COLO668 (cell line): ENCODE measurements around the gene KCNK1.
"Not testable (repeated sequence)": the region's sequence is repeated elsewhere in the genome, so short reads cannot be mapped to it uniquely, and the experiment has no call there.

Experiments used
- DNase-seq: peaks from one replicate; lab custom pipeline; 2025; ENCODE audit not compliant: unreplicated experiment; lab: John Stamatoyannopoulos, UW

Gene KCNK1

DNA sequence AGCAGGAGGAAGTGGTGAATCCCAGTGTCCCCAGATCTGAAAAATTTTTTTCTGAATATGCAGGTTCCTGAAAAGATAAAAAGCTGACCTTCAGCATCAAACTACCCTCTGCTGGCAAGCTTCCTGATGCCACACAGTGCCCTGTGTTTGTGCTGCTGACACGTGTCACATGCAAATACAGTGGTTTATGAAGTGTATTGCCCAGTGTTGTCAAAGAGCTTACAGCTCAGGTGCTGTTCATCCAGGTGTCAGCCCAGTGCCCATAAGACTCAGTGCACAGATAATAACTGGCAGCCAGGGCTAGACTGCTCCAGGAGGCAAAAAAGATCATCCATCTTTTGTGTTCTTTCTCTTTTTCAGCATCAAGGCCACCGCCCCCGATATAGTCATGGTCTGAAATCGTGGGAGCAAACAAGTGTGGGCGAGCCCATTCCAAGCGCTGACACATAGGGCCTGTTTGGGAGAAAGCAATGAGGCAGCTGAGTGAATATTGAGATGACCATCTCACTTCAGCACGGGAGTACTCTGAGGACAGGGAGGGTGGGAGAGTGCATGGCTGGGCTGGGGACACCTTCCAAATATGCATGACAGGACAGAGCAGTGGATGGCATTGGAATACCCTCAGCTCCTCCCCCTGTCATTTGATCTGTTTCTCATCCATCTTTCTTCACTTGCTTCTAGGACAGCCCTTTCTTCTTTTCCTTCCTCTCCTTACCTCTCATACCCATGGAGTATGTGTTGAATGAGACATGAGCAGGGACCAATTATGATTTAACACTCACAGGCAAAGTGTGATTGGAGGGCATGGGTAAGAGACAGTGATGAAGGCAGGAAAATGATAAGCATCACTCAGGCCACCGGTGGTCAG is 6.4 kb upstream of the KCNK1 start:
- peak; percentile 39 for DNase-seq

- DNase-seq, result no peak
These were observed 4.9 kb upstream of the KCNK1 start for GRCh38 chr1:233608988-233609387.

GRCh38 chr1:233609926-233610325 is 4.0 kb upstream of the KCNK1 start:
- DNase-seq, result no peak

- DNase-seq, result no peak
These were observed 3.3 kb upstream of the KCNK1 start for GRCh38 chr1:233610628-233611027.

GRCh38 chr1:233611363-233611762 is 2.5 kb upstream of the KCNK1 start:
- DNase-seq, result not testable (repeated sequence)

DNA sequence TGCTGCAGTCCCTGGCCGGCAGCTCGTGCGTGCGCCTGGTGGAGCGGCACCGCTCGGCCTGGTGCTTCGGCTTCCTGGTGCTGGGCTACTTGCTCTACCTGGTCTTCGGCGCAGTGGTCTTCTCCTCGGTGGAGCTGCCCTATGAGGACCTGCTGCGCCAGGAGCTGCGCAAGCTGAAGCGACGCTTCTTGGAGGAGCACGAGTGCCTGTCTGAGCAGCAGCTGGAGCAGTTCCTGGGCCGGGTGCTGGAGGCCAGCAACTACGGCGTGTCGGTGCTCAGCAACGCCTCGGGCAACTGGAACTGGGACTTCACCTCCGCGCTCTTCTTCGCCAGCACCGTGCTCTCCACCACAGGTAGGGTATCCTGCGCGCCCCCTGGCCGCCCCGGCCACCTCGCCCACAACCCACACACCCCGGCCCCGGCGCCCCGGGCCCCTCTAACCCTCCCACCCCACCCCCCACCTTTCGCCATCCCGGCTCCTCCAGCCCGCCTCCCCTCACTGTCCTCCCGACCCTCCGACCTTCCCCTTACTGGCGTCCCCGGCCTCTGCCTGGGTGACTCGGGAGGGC is 352 bp downstream of the KCNK1 start:
- DNase-seq, result peak; percentile 78

DNA sequence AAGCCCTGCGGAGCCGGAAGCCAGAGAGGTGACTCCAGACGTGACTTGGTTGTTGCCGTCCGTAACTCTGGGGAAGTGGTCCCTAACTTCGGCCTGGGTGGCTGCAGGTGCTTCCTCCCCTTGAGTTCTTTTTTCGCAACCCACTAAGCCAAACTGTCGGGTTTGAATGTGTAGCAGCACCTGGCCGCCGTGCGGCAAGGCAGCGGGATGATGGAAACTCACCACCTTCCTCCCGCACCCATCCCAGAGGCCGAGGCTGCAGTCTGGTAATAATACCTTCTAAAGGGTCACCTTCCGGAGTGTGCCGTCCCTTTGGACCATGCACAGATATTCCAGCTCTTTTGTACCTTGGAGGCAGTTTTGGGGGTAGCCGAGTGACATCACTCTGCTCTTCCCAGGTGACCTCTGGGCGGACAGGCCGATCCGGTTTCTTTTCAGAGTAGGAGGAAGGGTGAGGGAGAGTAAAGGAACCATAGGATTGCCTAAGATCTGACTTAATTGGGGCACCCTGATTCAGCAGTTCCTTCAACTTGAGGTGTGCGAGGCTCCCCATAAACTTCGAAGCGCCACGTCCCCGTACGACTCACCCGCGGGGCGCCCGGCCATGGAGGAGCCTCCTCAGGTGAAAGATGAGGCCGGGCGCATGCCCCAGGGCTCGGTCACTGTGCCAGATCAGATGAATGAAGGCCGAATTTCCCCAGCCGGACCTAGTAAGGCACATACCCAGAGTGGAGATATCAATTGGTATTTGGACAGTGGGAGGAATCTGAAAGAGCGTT is 1.0 kb downstream of the KCNK1 start:
- peak; percentile 57 for DNase-seq

GRCh38 chr1:233615571-233615970 is 1.7 kb downstream of the KCNK1 start:
- no peak for DNase-seq

- no peak for DNase-seq
These were observed 3.1 kb downstream of the KCNK1 start for GRCh38 chr1:233617025-233617424.

DNA sequence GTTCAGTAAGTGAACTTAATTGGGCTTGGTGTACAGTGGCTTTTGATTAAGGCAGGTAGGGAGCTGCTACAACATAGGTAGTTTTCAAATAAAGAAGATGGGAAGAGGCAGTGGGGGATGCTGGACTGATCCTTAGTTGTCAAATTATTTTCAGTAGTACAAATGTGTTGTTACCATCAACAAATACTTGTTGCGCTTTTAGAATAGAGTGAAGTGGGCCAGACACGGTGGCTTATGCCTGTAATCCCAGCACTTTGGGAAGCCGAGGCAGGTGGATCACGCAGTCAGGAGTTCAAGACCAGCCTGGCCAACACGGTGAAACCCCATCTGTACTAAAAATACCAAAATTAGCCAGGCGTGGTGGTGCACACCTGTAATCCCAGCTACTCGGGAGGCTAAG is 5.5 kb downstream of the KCNK1 start:
- not testable (repeated sequence) for DNase-seq

- DNase-seq, result no peak
These were observed 6.2 kb downstream of the KCNK1 start for GRCh38 chr1:233620065-233620464.

DNA sequence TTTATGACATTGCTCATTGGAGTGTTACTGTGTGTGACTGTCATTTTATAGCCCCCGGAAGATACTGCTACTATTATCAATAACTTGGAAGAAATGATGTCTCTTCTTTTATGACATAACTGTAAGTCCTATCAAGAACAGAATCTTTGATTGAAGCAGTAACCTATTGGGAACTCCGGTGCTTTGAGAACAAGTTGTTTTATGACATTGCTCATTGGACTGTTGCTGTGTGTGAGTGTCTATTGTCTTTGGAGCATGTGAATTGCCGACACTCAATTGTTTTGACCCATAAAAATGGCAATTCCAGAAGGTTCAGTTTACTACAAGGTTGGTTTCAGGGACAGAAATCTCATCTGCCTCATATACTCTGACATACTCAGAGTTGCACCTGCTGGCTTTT is 8.0 kb downstream of the KCNK1 start:
- DNase-seq, result no peak

GRCh38 chr1:233624289-233624688 is 10.4 kb downstream of the KCNK1 start:
- no peak for DNase-seq

DNA sequence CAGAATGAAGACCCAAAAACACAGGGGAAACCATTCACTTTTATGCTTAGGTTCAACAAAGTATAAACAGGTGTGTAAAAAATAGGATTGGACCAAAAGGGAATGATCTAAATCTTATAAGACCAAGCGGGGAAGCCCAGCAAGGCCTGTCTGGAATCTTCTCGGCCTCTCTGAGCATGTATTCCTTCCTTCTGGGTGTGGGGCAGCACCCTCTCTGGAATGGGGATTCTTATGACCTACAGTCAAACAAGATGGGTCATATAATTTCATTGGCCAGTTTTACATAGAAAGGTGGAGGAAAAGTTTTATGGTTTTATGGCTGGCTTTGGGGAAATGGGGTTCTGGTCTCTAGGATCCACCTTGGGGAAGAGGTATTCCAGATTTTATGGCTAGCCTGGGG is 11.2 kb downstream of the KCNK1 start:
- DNase-seq, result no peak

GRCh38 chr1:233625510-233625981 is 11.6 kb downstream of the KCNK1 start:
- no peak for DNase-seq

GRCh38 chr1:233627376-233627775 is 13.5 kb downstream of the KCNK1 start:
- DNase-seq, result no peak

DNA sequence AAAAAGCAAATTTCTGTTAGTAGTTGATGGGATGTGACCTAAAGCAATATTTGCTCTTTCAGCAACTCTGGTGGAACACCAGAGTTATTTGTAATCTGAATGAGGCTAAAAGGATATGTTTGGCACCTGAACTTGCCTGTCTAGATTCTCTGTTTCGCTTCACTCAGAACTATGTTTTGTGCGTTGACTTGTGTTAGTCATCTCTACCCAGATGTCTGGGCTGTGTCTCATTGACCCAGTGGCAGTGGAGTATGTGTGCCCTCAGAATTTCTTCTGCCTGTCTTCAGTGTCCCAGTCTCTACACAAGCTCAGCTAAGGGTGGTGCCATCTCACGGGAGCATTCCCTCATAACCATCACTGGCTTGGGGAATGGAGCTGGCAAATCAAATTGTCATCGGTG is 13.9 kb downstream of the KCNK1 start:
- no peak for DNase-seq

GRCh38 chr1:233629305-233629935 is 15.5 kb downstream of the KCNK1 start:
- no peak for DNase-seq

DNA sequence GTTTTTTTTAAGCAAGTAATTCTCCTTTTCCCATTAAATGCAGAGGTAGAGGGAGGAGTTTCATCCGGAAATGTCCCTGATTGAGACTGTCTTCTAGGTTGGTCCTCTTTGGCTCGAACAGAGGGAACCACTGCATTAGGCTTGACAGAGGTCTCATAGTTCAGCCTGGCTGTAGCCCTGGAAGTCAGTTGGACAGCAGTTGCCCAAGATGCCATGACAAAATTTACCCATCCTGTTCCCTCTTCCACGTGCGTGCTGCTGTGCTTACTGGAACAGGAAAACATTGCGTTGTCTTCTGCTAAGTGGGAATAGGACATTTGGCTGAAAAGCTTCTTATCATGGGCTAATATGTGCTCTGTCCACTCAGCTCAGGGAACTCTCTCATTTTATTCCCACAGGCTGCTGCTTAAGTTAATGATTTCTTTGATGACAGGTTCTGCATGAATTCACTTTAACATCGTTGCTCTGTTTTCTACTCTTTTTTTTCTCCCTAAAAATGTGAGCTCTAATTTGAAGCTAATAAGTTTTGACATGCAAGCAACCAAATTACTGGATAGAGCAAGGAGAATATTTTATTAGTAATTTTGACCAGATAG is 18.0 kb downstream of the KCNK1 start:
- no peak for DNase-seq

GRCh38 chr1:233632436-233632835 is 18.5 kb downstream of the KCNK1 start:
- DNase-seq, result no peak
